Mucosa of stomach (tissue), 1 donor: ENCODE results near the gene CFAP68.
A peak's percentile ranks its signal among the peaks of the same experiment; 100 is the strongest.

Source experiments
- H3K27me3 ChIP-seq: one replicate; pipeline ENCODE4 v1.7.0; 2013; ENCODE audit warnings: mild to moderate bottlenecking, low read length; ENCODE audit not compliant: control insufficient read depth, insufficient read depth
- H3K36me3 ChIP-seq: one replicate; pipeline ENCODE4 v1.7.0; 2013; ENCODE audit warnings: low read length; ENCODE audit not compliant: control insufficient read depth, insufficient read depth
- H3K4me1 ChIP-seq: one replicate; pipeline ENCODE4 v1.7.0; 2013; ENCODE audit warnings: mild to moderate bottlenecking, low read length; ENCODE audit not compliant: control insufficient read depth, insufficient read depth
- H3K4me3 ChIP-seq: one replicate; pipeline ENCODE4 v1.7.0; 2013; ENCODE audit warnings: low read length
- H3K9ac ChIP-seq: one replicate; pipeline ENCODE4 v1.7.0; 2013; ENCODE audit warnings: mild to moderate bottlenecking, low read length, moderate library complexity
- H3K9me3 ChIP-seq: one replicate; pipeline ENCODE4 v1.7.0; 2013; ENCODE audit warnings: mild to moderate bottlenecking, low read length, moderate library complexity; ENCODE audit not compliant: control insufficient read depth
- donor health status: Pancreatic carcinoma.

Gene CFAP68

DNA sequence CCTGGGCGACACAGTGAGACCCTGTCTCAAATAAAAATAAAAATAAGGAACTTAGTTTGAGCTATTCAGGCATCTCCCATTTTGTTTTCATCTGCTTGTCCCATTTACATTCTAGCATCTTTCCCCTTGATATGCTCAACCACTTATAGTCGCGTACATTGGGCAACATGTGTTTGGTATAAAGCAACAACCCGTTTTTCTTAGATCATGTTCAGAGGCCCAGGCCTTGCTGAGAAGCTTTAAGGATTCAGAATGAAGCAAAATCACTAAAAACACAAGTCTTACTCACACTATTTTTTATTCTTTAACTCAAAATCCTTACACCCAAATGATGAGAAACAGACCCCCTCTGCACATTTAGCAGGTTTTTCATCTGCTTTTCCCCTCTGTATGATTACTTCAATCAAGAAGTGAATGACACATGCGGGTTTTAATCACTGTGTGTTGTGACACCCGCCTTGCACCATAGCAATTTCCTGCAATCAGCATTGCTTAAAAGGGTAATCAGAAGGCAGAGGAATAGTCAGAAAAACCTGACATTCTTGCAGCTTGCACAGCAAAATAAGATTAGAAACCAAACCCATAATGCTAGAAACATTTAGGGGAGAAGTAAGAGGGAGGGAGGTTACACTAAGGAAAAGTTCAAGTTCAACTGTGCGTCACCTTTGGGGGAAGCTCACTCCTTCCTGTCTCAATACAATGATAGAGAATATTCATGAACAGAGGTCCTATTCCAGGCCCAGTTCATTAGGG is 33.9 kb upstream of the CFAP68 start:
- Histone ChIP-seq H3K4me3 (no peak overlapping the region), H3K36me3 (no peaks in the 10 kb centered on the region), H3K9ac (no peak overlapping the region)

DNA sequence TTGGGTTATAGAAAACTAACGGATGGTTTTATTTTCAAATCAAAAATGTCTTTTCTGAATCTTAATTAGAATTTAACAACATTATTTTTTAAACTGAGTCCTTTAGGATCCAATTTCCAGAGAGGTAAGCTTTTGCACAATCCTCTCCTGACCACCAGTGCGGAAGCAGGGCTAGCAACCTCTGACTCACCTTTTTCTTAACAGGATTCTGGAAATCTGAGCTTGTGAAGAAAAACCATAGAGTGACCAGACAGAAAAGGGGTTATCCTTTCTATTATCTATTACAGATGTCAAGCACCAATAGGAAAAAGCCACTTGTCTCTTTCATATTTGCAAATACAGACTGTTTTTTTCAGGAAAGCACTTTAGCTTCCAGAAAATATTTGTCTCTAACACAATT is 33.3 kb upstream of the CFAP68 start:
- H3K9ac ChIP-seq: no peak overlapping the region
- H3K27me3 ChIP-seq: no peaks in the 10 kb centered on the region
- no peak overlapping the region for H3K4me3 ChIP-seq
- H3K9me3 ChIP-seq: no peaks in the 10 kb centered on the region
- H3K36me3 ChIP-seq: no peaks in the 10 kb centered on the region
- peaks cover 4% of the 10 kb centered on the region for H3K4me1 ChIP-seq

More for the DNA sequence above, 33.9 kb upstream of the CFAP68 start:
- Histone ChIP-seq H3K27me3 (no peaks in the 10 kb centered on the region), H3K9me3 (no peaks in the 10 kb centered on the region), H3K4me1 (peaks cover 4% of the 10 kb centered on the region)

DNA sequence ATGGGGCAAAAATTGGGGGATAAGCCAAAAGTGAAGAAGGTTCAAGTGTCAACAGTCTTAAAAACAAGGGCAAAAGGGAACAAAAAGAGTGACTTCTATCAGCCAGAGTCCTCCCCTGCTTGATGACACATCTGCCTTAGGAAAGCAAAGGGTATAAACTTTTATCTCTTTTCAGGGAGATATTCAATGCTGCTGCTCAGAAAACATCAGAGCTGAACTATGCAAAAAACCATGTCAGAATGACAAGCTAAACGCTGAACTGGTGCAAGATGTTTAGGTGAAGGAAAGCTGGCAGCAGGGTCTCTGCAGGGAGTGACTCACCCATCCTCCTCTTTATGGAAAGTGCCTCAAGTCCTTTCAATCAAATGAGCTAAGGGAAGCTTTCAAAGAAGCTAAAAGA is 32.7 kb upstream of the CFAP68 start:
- Histone ChIP-seq H3K4me1 (no peaks in the 10 kb centered on the region), H3K36me3 (no peaks in the 10 kb centered on the region), H3K9me3 (no peaks in the 10 kb centered on the region), H3K4me3 (no peak overlapping the region), H3K27me3 (no peaks in the 10 kb centered on the region), H3K9ac (no peak overlapping the region)

DNA sequence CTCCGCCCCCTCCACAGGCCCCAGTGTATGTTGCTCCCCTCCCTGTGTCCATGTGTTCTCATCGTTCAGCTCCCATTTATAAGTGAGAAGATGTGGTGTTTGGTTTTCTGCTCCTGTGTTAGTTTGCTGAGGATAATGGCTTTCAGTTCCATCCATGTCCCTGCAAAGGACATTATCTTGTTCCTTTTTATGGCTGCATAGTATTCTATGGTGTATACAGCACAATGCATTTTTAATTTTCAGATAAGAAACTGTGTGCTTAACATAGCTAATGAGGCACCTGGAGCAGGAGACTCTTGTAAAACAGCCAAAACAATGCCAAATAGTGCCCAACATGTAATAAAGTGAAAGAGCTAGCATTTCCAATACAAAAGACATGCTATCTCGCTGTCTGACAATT is 29.7 kb upstream of the CFAP68 start:
- no peaks in the 10 kb centered on the region for H3K9me3 ChIP-seq
- H3K36me3 ChIP-seq: no peaks in the 10 kb centered on the region
- H3K9ac ChIP-seq: no peak overlapping the region
- H3K27me3 ChIP-seq: no peaks in the 10 kb centered on the region
- H3K4me1 ChIP-seq: no peaks in the 10 kb centered on the region
- H3K4me3 ChIP-seq: no peak overlapping the region

DNA sequence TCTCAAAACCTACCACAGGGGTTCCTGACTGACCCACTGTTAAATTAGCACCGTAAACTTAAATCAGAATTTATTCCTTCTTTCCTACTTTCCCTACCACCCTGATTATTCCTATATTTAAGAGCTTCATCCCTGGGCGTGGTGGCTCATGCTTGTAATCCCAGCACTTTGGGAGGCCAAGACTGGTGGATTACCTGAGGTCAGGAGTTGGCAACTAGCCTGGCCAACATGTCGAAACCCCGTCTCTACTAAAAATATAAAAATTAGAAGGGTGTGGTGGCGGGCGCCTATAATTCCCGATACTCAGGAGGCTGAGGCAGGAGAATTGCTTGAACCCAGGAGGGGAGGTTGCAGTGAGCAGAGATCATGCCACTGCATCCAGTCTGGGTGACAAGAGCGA is 28.3 kb upstream of the CFAP68 start:
- Histone ChIP-seq H3K36me3 (no peaks in the 10 kb centered on the region), H3K27me3 (no peaks in the 10 kb centered on the region), H3K4me1 (no peaks in the 10 kb centered on the region), H3K9me3 (no peaks in the 10 kb centered on the region), H3K9ac (no peak overlapping the region), H3K4me3 (no peak overlapping the region)

DNA sequence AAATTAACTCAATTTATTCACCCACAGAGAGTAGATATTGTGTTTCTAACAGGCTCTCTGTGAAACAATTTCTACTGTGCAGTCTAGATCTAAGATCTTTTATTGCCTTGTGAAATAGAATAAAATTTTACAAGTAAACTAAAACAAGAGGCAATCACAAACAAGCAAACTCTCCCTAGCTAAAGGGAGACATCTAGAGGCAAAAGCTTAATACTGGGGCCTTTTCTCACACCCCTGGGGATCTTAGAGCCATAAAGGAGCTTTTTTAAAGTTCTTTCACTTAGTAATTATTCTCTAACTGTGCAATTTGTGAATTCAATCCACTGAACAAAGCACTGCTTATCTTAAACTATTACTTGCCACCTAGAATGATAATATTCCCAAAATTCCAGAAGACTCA is 27.7 kb upstream of the CFAP68 start:
- Histone ChIP-seq H3K27me3 (no peaks in the 10 kb centered on the region), H3K9me3 (no peaks in the 10 kb centered on the region), H3K4me3 (no peak overlapping the region), H3K9ac (no peak overlapping the region), H3K36me3 (no peaks in the 10 kb centered on the region), H3K4me1 (no peaks in the 10 kb centered on the region)

DNA sequence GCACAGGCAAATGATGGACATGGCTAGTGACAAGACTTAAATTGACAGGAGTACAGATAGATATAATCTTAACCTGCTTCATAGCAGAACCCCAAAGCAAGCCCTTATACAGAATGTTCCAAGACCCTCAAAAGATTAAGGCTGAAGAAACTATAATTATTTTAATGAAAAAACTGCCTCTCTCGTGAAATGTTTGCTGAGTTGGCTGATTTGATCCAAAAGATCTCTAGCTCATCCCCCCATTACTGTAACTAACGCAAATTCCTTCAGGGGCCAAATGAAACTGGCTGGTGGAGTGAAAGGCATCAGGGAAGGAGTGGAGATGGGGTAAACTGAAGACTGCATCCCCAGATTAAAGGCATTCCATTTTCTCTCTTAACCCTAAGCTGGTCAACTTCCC is 27.2 kb upstream of the CFAP68 start:
- Histone ChIP-seq H3K27me3 (no peaks in the 10 kb centered on the region), H3K9me3 (no peaks in the 10 kb centered on the region), H3K4me1 (no peaks in the 10 kb centered on the region), H3K36me3 (no peaks in the 10 kb centered on the region), H3K4me3 (no peak overlapping the region), H3K9ac (no peak overlapping the region)

DNA sequence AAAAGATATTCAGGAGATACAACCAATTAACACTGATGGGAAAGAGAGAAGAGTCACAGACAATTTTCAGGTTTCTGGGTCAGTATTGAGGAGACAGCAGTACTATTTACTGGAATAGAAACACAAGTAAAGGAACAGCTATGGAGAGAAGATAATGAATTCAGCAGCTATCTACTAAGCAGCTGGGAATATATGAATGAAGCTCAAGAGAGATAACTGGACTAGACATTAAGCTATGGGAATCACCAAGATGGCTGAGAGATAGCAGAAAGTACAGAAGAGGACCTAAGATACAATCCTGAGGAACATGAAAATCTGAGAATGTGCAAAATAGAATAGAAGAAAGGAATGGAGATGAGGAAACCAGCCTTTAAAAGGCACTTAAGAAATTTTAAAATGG is 23.8 kb upstream of the CFAP68 start:
- no peaks in the 10 kb centered on the region for H3K27me3 ChIP-seq
- no peak overlapping the region for H3K4me3 ChIP-seq
- H3K9ac ChIP-seq: no peak overlapping the region
- H3K9me3 ChIP-seq: no peaks in the 10 kb centered on the region
- no peaks in the 10 kb centered on the region for H3K36me3 ChIP-seq
- peaks cover 4% of the 10 kb centered on the region for H3K4me1 ChIP-seq

DNA sequence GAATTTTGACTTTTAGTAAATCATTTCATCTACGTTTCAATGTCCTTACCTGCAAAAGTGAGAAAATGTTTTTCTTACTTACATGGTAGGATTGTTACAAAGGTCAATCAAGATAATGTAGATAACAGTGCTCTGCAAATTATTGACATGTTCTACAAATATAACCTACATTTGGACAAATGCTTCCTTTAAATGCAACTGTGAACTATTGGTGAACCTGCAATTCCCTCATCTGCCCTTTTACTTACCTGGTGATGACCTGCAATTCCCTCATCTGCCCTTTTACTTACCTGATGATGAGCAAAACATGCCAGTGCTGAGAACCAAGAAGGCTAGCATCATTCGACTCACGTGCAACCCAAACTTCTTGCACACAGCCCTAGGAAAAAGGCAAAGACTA is 19.1 kb upstream of the CFAP68 start:
- Histone ChIP-seq H3K4me1 (peaks cover 5% of the 10 kb centered on the region), H3K9me3 (no peaks in the 10 kb centered on the region), H3K27me3 (no peaks in the 10 kb centered on the region), H3K9ac (no peak overlapping the region), H3K4me3 (no peak overlapping the region), H3K36me3 (no peaks in the 10 kb centered on the region)

DNA sequence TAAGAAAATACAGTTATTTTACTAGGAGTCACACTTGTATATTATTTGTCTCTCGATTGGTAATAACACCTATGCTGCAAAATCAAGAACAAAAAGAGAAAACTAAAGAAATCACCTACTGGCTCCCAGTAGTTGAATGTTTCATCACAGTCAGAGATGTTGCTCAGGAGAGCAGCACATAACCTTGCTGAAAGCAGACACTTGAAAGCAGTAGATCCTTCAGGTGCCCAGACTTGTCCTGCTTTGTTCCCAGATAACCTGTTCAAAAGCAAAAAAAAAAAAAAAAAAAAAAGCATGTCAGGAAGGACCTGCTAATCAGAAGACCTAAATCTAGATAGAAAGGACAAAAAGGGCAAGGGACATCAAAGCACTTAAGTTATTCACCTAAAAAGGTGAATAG is 9.2 kb upstream of the CFAP68 start:
- H3K9me3 ChIP-seq: no peaks in the 10 kb centered on the region
- no peaks in the 10 kb centered on the region for H3K27me3 ChIP-seq
- no peak overlapping the region for H3K9ac ChIP-seq
- peaks cover 4% of the 10 kb centered on the region for H3K4me1 ChIP-seq
- H3K4me3 ChIP-seq: no peak overlapping the region
- no peaks in the 10 kb centered on the region for H3K36me3 ChIP-seq

DNA sequence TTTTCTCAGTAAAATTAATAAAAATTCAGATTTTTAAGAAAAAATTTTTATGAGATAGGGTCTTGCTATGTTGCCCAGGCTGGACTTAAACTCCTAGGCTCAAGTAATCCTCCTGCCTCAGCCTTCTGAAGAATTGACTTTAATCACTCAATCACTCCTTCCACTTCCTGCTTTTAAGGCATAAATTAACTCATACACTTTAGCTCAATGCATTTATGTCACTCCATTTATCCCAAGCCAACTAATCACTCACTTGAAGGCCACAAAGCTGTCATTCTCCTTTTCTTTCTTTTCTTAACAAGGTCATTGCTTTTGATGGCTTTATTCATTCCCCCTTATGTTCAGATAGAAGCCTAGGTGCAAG is 8.8 kb upstream of the CFAP68 start:
- no peaks in the 10 kb centered on the region for H3K27me3 ChIP-seq
- H3K4me1 ChIP-seq: peaks cover 4% of the 10 kb centered on the region
- H3K4me3 ChIP-seq: peak overlapping the region; percentile 92
- H3K9ac ChIP-seq: peak overlapping the region; percentile 77
- H3K9me3 ChIP-seq: no peaks in the 10 kb centered on the region
- H3K36me3 ChIP-seq: no peaks in the 10 kb centered on the region

DNA sequence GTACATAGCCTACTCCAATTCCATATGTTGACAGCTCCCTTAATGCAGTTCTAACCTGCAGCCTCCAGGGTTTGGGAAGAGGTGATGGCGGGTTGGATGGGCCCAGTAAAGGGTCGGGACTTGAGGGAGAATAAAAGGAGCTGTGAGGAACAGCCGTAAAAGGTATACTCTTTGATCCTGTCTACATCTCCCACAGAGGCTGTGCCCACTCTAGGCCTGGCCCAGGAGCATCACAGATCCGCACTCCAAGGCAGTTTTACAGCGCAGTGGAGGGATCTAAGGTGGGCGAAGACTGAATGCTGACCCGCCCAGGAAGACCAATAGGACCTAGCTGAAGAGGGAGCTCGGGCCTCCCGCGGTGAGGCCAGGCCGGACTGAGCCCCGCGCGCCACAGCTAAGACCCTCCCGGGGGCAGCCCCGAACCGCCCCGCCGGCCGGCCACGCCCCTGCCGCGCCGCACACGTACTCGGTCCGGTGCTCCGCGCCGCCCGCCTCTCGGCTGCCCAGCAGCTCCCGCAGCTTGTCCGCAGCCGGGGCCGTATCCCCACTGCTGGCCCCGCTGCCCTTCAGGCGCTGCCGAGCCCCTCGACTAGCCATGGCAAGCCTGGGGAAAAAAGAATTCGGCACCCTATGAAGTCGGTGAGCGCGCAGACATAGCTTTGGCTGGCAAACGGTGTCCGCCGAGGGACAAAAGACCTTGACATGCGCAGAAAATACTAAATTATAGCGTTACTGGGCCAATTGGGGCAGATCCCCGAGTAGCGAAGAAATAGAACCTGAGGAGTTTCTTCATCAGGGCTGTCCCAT is 8.3 kb upstream of the CFAP68 start, which contains the start of gene ALG9:
Gene ALG9, minus strand, starts transcription at position 696 of the 807 bp plus-strand sequence. Its CDS starts 99 bp downstream, at position 597.
- Histone ChIP-seq H3K27me3 (no peaks in the 10 kb centered on the region), H3K4me1 (peaks cover 4% of the 10 kb centered on the region), H3K4me3 (peak within 1 kb of the TSS; percentile 92), H3K36me3 (no peaks in the 10 kb centered on the region), H3K9ac (peak within 1 kb of the TSS; percentile 77), H3K9me3 (no peaks in the 10 kb centered on the region)
